SJSA1 (cell line): Measurements from ENCODE around the gene KRTAP3-2. TPM values are rescaled to one million over a fixed set of nuclear protein-coding genes. Genes with fewer than 3 reads are reported as not detected.

Source experiments
- DNase-seq, 2 experiments: peaks; one replicate each; pipeline ENCODE4 v3.0.0-alpha.2; 2015 to 2020; ENCODE audit warnings: low spot score in 2 of 2, low read depth in 1 of 2
- H3K27ac ChIP-seq: fragments of 250-450 bp; sonication (Bioruptor Pico); 2 replicates; pipeline ENCODE4 v1.5.1; 2020; ENCODE audit warnings: mild to moderate bottlenecking, moderate library complexity
- H3K27me3 ChIP-seq: fragments of 250-450 bp; sonication (Bioruptor Pico); replicated peaks from 2 replicates; pipeline ENCODE4 v1.5.1; 2020; ENCODE audit warnings: mild to moderate bottlenecking, moderate library complexity
- H3K36me3 ChIP-seq: fragments of 250-450 bp; sonication (Bioruptor Pico); 2 replicates; pipeline ENCODE4 v1.5.1; 2020; ENCODE audit warnings: mild to moderate bottlenecking
- H3K4me1 ChIP-seq: fragments of 250-450 bp; sonication (Bioruptor Pico); replicated peaks from 2 replicates; pipeline ENCODE4 v1.6.1; 2021; ENCODE audit warnings: mild to moderate bottlenecking
- H3K4me3 ChIP-seq: fragments of 250-450 bp; sonication (Bioruptor Pico); 2 replicates; pipeline ENCODE4 v1.5.1; 2020; ENCODE audit warnings: mild to moderate bottlenecking
- H3K9me3 ChIP-seq: fragments of 250-450 bp; sonication (Bioruptor Pico); replicated peaks from 2 replicates; pipeline ENCODE4 v1.5.1; 2020; ENCODE audit warnings: mild to moderate bottlenecking
- total RNA-seq: library from RNA; depleted of rRNA; stranded (reverse); fragments of >200 nt; shearing (Covaris generic); gene quantifications from 2 replicates; pipeline ENCODE4 v1.2.3, GENCODE V29; 2014

Gene KRTAP3-2
- total RNA-seq, 1 experiment from 2014 or later = not detected

GRCh38 chr17:40974366-40974765, 25.3 kb downstream of the KRTAP3-2 start:
- H3K4me3 ChIP-seq = no peak overlapping the region

GRCh38 chr17:40967582-40967981, 32.1 kb downstream of the KRTAP3-2 start:
- no peaks in the 10 kb centered on the region for H3K27me3 ChIP-seq
- no peaks in the 10 kb centered on the region for H3K36me3 ChIP-seq
- no peak for DNase-seq
- no peaks in the 10 kb centered on the region for H3K9me3 ChIP-seq
- H3K4me3 ChIP-seq = no peak overlapping the region
- no peaks in the 10 kb centered on the region for H3K4me1 ChIP-seq
- H3K27ac ChIP-seq = no peak overlapping the region

More at GRCh38 chr17:40974366-40974765, 25.3 kb downstream of the KRTAP3-2 start:
- H3K36me3 ChIP-seq = no peaks in the 10 kb centered on the region
- H3K27ac ChIP-seq = no peak overlapping the region
- H3K4me1 ChIP-seq = no peaks in the 10 kb centered on the region
- no peak for DNase-seq
- no peaks in the 10 kb centered on the region for H3K27me3 ChIP-seq
- no peaks in the 10 kb centered on the region for H3K9me3 ChIP-seq

- no peak within 1 kb of the TSS for H3K27ac ChIP-seq
- no peaks in the 10 kb centered on the region for H3K27me3 ChIP-seq
- no peaks in the 10 kb centered on the region for H3K4me1 ChIP-seq
- no peaks in the 10 kb centered on the region for H3K36me3 ChIP-seq
- no peak within 1 kb of the TSS for H3K4me3 ChIP-seq
- no peak for DNase-seq
- no peaks in the 10 kb centered on the region for H3K9me3 ChIP-seq
These were observed 32.9 kb downstream of the KRTAP3-2 start, which contains the start of gene KRT39 for GRCh38 chr17:40966848-40967247. KRT39 (minus strand) TSS chr17:40966948; CDS start chr17:40966856, 92 bp downstream.

- no peaks in the 10 kb centered on the region for H3K4me1 ChIP-seq
These were observed 35.9 kb downstream of the KRTAP3-2 start for GRCh38 chr17:40963838-40964237.

GRCh38 chr17:40962059-40962561, 37.6 kb downstream of the KRTAP3-2 start:
- no peak for DNase-seq
- Histone ChIP-seq H3K9me3 (no peaks in the 10 kb centered on the region), H3K4me3 (no peak overlapping the region), H3K4me1 (peaks cover 4% of the 10 kb centered on the region), H3K36me3 (no peaks in the 10 kb centered on the region), H3K27ac (no peak overlapping the region), H3K27me3 (no peaks in the 10 kb centered on the region)

More at GRCh38 chr17:40963838-40964237, 35.9 kb downstream of the KRTAP3-2 start:
- no peaks in the 10 kb centered on the region for H3K9me3 ChIP-seq
- DNase-seq = peak in 1 of 2 experiments; percentile 27
- no peak overlapping the region for H3K27ac ChIP-seq
- no peaks in the 10 kb centered on the region for H3K27me3 ChIP-seq
- H3K4me3 ChIP-seq = no peak overlapping the region
- no peaks in the 10 kb centered on the region for H3K36me3 ChIP-seq

GRCh38 chr17:40961591-40961990, 38.1 kb downstream of the KRTAP3-2 start:
- no peak for DNase-seq
- Histone ChIP-seq H3K27me3 (no peaks in the 10 kb centered on the region), H3K4me1 (peaks cover 10% of the 10 kb centered on the region), H3K4me3 (no peak overlapping the region), H3K36me3 (no peaks in the 10 kb centered on the region), H3K27ac (no peak overlapping the region), H3K9me3 (no peaks in the 10 kb centered on the region)

GRCh38 chr17:40960144-40960543, 39.6 kb downstream of the KRTAP3-2 start:
- Histone ChIP-seq H3K36me3 (no peaks in the 10 kb centered on the region), H3K27me3 (no peaks in the 10 kb centered on the region), H3K4me1 (peaks cover 10% of the 10 kb centered on the region), H3K4me3 (no peak overlapping the region), H3K27ac (no peak overlapping the region), H3K9me3 (no peaks in the 10 kb centered on the region)
- no peak for DNase-seq

- Histone ChIP-seq H3K9me3 (no peaks in the 10 kb centered on the region), H3K27ac (no peak overlapping the region), H3K4me3 (no peak overlapping the region), H3K4me1 (peaks cover 10% of the 10 kb centered on the region), H3K27me3 (no peaks in the 10 kb centered on the region), H3K36me3 (no peaks in the 10 kb centered on the region)
- DNase-seq = no peak
These were observed 41.4 kb downstream of the KRTAP3-2 start for GRCh38 chr17:40958086-40958953.

GRCh38 chr17:40956401-40957254, 43.1 kb downstream of the KRTAP3-2 start:
- DNase-seq = no peak
- Histone ChIP-seq H3K27me3 (no peaks in the 10 kb centered on the region), H3K9me3 (no peaks in the 10 kb centered on the region), H3K4me1 (peaks cover 10% of the 10 kb centered on the region), H3K36me3 (no peaks in the 10 kb centered on the region), H3K4me3 (no peak overlapping the region), H3K27ac (no peak overlapping the region)

- no peaks in the 10 kb centered on the region for H3K36me3 ChIP-seq
- no peak overlapping the region for H3K27ac ChIP-seq
- H3K4me3 ChIP-seq = no peak overlapping the region
- H3K9me3 ChIP-seq = no peaks in the 10 kb centered on the region
- H3K27me3 ChIP-seq = no peaks in the 10 kb centered on the region
- H3K4me1 ChIP-seq = peaks cover 10% of the 10 kb centered on the region
- DNase-seq = no peak
These were observed 45.8 kb downstream of the KRTAP3-2 start for GRCh38 chr17:40953881-40954280.

- Histone ChIP-seq H3K36me3 (no peaks in the 10 kb centered on the region), H3K27ac (no peak overlapping the region)
These were observed 47.0 kb downstream of the KRTAP3-2 start for GRCh38 chr17:40952661-40953060.

GRCh38 chr17:40952154-40952553, 47.6 kb downstream of the KRTAP3-2 start:
- Histone ChIP-seq H3K4me3 (no peak overlapping the region), H3K27me3 (no peaks in the 10 kb centered on the region), H3K9me3 (no peaks in the 10 kb centered on the region), H3K36me3 (no peaks in the 10 kb centered on the region), H3K4me1 (peaks cover 6% of the 10 kb centered on the region), H3K27ac (no peak overlapping the region)
- no peak for DNase-seq

More at GRCh38 chr17:40952661-40953060, 47.0 kb downstream of the KRTAP3-2 start:
- H3K4me1 ChIP-seq = peaks cover 10% of the 10 kb centered on the region
- no peaks in the 10 kb centered on the region for H3K27me3 ChIP-seq
- no peak overlapping the region for H3K4me3 ChIP-seq
- no peak for DNase-seq
- no peaks in the 10 kb centered on the region for H3K9me3 ChIP-seq

GRCh38 chr17:40951011-40951622, 48.6 kb downstream of the KRTAP3-2 start:
- H3K27me3 ChIP-seq = no peaks in the 10 kb centered on the region
- DNase-seq = no peak
- no peaks in the 10 kb centered on the region for H3K36me3 ChIP-seq
- no peaks in the 10 kb centered on the region for H3K4me1 ChIP-seq
- H3K4me3 ChIP-seq = no peak overlapping the region
- no peak overlapping the region for H3K27ac ChIP-seq
- no peaks in the 10 kb centered on the region for H3K9me3 ChIP-seq
